DND-41 (cell line): Measurements from ENCODE around the gene DNLZ.

ENCODE experiments used
- ATAC-seq: fragments of 200-7000 bp; cut with Tn5 transposase; 3 replicates; pipeline ENCODE4 v1.9.1; 2021; ENCODE audit warnings: low read depth; ENCODE audit not compliant: insufficient read depth
- DNase-seq: peaks from one replicate; pipeline ENCODE4 v3.0.0-alpha.2; 2020
- H2AFZ ChIP-seq: 2 replicates; pipeline ENCODE4 v1.6.0; 2012; ENCODE audit warnings: low read depth, low read length
- H3K27ac ChIP-seq: 2 replicates; pipeline ENCODE4 v1.5.1; 2012; ENCODE audit warnings: low read length, inconsistent platforms
- H3K27me3 ChIP-seq: fragments of 200-600 bp; sonication (generic); 2 replicates; pipeline ENCODE4 v1.6.0; 2012; ENCODE audit warnings: low read length, mild to moderate bottlenecking, inconsistent platforms; ENCODE audit not compliant: insufficient read depth, poor library complexity
- H3K36me3 ChIP-seq: 2 replicates; pipeline ENCODE4 v1.5.1; 2012; ENCODE audit warnings: low read length, inconsistent platforms; ENCODE audit not compliant: insufficient read depth
- H3K4me1 ChIP-seq: 2 replicates; pipeline ENCODE4 v1.5.1; 2012; ENCODE audit warnings: mild to moderate bottlenecking, low read length; ENCODE audit not compliant: insufficient read depth
- H3K4me2 ChIP-seq: 2 replicates; pipeline ENCODE4 v1.6.0; 2012; ENCODE audit warnings: mild to moderate bottlenecking, moderate library complexity, low read length, inconsistent platforms; ENCODE audit not compliant: insufficient read depth
- H3K4me3 ChIP-seq, 2 experiments: fragments of 200-600 bp in 1 of 2; shearing (Covaris generic) in 1 of 2; 2 replicates each; pipeline ENCODE4 v1.5.1; 2012 to 2016; ENCODE audit warnings: inconsistent platforms in 2 of 2, low read length in 2 of 2, mild to moderate bottlenecking in 2 of 2, low read depth in 1 of 2, moderate library complexity in 1 of 2
- H3K79me2 ChIP-seq: 2 replicates; pipeline ENCODE4 v1.6.0; 2012; ENCODE audit warnings: low read length, inconsistent platforms; ENCODE audit not compliant: insufficient read depth
- H3K9ac ChIP-seq: 2 replicates; pipeline ENCODE4 v1.6.0; 2012; ENCODE audit warnings: low read depth, mild to moderate bottlenecking, inconsistent platforms, low read length, moderate library complexity
- H3K9me3 ChIP-seq: 2 replicates; pipeline ENCODE4 v1.5.1; 2012; ENCODE audit warnings: low read length, moderate library complexity, mild to moderate bottlenecking, inconsistent platforms; ENCODE audit not compliant: insufficient read depth, severe bottlenecking
- H4K20me1 ChIP-seq: 2 replicates; pipeline ENCODE4 v1.6.0; 2012; ENCODE audit warnings: low read length; ENCODE audit not compliant: insufficient read depth
- CTCF ChIP-seq: IDR thresholded peaks from 2 replicates; pipeline ENCODE4 v1.5.1; 2012; ENCODE audit warnings: borderline replicate concordance, low read length, moderate library complexity, mild to moderate bottlenecking; ENCODE audit not compliant: poor library complexity, severe bottlenecking; ENCODE audit errors: extremely low read depth
- EZH2 ChIP-seq: IDR thresholded peaks from 3 replicates; pipeline ENCODE4 v1.6.1; 2012; ENCODE audit warnings: borderline replicate concordance, low read depth, mild to moderate bottlenecking, moderate library complexity, low read length, inconsistent platforms; ENCODE audit not compliant: severe bottlenecking

DNLZ gene

GRCh38 chr9:136368190-136368589, 4.6 kb upstream of the DNLZ start:
- DNase-seq (no peak), ATAC-seq (no peak)
- no peaks in the 10 kb centered on the region for H3K9me3 ChIP-seq
- H3K4me1 ChIP-seq = peaks cover 16% of the 10 kb centered on the region
- H3K36me3 ChIP-seq = peaks cover 31% of the 10 kb centered on the region
- peaks cover 55% of the 10 kb centered on the region for H4K20me1 ChIP-seq
- H3K79me2 ChIP-seq = peaks cover 25% of the 10 kb centered on the region
- no peaks in the 10 kb centered on the region for H3K27me3 ChIP-seq
- no peak overlapping the region for H3K4me2 ChIP-seq
- H3K9ac ChIP-seq = no peak overlapping the region
- TF ChIP-seq EZH2 = no peak
- no peak for TF ChIP-seq CTCF
- no peak overlapping the region for H3K27ac ChIP-seq
- no peak overlapping the region for H2AFZ ChIP-seq
- no peak overlapping the region for H3K4me3 ChIP-seq

- Histone ChIP-seq H3K79me2 (peaks cover 28% of the 10 kb centered on the region), H3K4me2 (no peak overlapping the region), H3K36me3 (peaks cover 31% of the 10 kb centered on the region), H3K4me3 (no peak overlapping the region), H3K27me3 (no peaks in the 10 kb centered on the region), H3K9ac (no peak overlapping the region), H3K27ac (no peak overlapping the region), H3K4me1 (peaks cover 21% of the 10 kb centered on the region), H3K9me3 (no peaks in the 10 kb centered on the region), H4K20me1 (peaks cover 60% of the 10 kb centered on the region), H2AFZ (no peak overlapping the region)
- DNase-seq (no peak), ATAC-seq (no peak)
- TF ChIP-seq EZH2 = no peak
Measured at GRCh38 chr9:136367296-136368145, 4.0 kb upstream of the DNLZ start.

- H3K4me1 ChIP-seq = peaks cover 22% of the 10 kb centered on the region
- H3K9me3 ChIP-seq = no peaks in the 10 kb centered on the region
- no peaks in the 10 kb centered on the region for H3K27me3 ChIP-seq
- ATAC-seq (no peak), DNase-seq (no peak)
- no peak overlapping the region for H3K4me3 ChIP-seq
- peaks cover 65% of the 10 kb centered on the region for H4K20me1 ChIP-seq
- TF ChIP-seq CTCF (no peak), EZH2 (no peak)
- H3K36me3 ChIP-seq = peaks cover 31% of the 10 kb centered on the region
- peaks cover 28% of the 10 kb centered on the region for H3K79me2 ChIP-seq
- no peak overlapping the region for H3K4me2 ChIP-seq
- no peak overlapping the region for H3K9ac ChIP-seq
- H3K27ac ChIP-seq = no peak overlapping the region
- H2AFZ ChIP-seq = no peak overlapping the region
Measured at GRCh38 chr9:136366826-136367225, 3.3 kb upstream of the DNLZ start.

GRCh38 chr9:136365775-136366222, 2.3 kb upstream of the DNLZ start:
- Histone ChIP-seq H4K20me1 (peaks cover 65% of the 10 kb centered on the region), H2AFZ (no peak overlapping the region), H3K9ac (no peak overlapping the region), H3K27ac (no peak overlapping the region), H3K9me3 (no peaks in the 10 kb centered on the region), H3K36me3 (peaks cover 31% of the 10 kb centered on the region), H3K4me1 (peaks cover 22% of the 10 kb centered on the region), H3K4me3 (no peak overlapping the region), H3K4me2 (no peak overlapping the region), H3K79me2 (peaks cover 28% of the 10 kb centered on the region), H3K27me3 (no peaks in the 10 kb centered on the region)
- DNase-seq (no peak), ATAC-seq (no peak)
- TF ChIP-seq EZH2 (no peak), CTCF (no peak)
